Renal cortical epithelial cell (primary cell): ENCODE measurements around the gene TRIP12. TPM values are rescaled to one million over a fixed set of nuclear protein-coding genes. Genes with fewer than 3 reads are reported as not detected.
"Not testable (repeated sequence)": the region's sequence is repeated elsewhere in the genome, so short reads cannot be mapped to it uniquely, and the experiment has no call there.

Experiments used
- DNase-seq: peaks from one replicate; pipeline ENCODE4 v3.0.0-alpha.2; 2011; ENCODE audit warnings: low read depth
- total RNA-seq: library from RNA; depleted of rRNA; stranded (reverse); fragments of >200 nt; gene quantifications from 2 replicates; pipeline ENCODE4 v1.2.3, GENCODE V29; 2014

TRIP12 gene
- total RNA-seq, 1 donor from 2014 or later: 346 TPM

GRCh38 chr2:229874647-229875046, 47.2 kb downstream of the TRIP12 start:
- DNase-seq: no peak

- peak; percentile 54 for DNase-seq
Observed at GRCh38 chr2:229873123-229873581, 48.7 kb downstream of the TRIP12 start.

GRCh38 chr2:229870903-229871656, 50.7 kb downstream of the TRIP12 start:
- peak; percentile 38 for DNase-seq

- no peak for DNase-seq
Observed at GRCh38 chr2:229869226-229869625, 52.6 kb downstream of the TRIP12 start.

- no peak for DNase-seq
Observed at GRCh38 chr2:229868794-229869193, 53.0 kb downstream of the TRIP12 start.

GRCh38 chr2:229865033-229865432, 56.8 kb downstream of the TRIP12 start:
- DNase-seq: no peak

- DNase-seq: no peak
Observed at GRCh38 chr2:229861431-229861830, 60.4 kb downstream of the TRIP12 start.

GRCh38 chr2:229860334-229860733, 61.5 kb downstream of the TRIP12 start:
- no peak for DNase-seq

- no peak for DNase-seq
Observed at GRCh38 chr2:229858351-229858750, 63.5 kb downstream of the TRIP12 start.

- no peak for DNase-seq
Observed at GRCh38 chr2:229857634-229858033, 64.2 kb downstream of the TRIP12 start.

- no peak for DNase-seq
Observed at GRCh38 chr2:229856413-229856812, 65.4 kb downstream of the TRIP12 start.

GRCh38 chr2:229855116-229855515, 66.7 kb downstream of the TRIP12 start:
- peak; percentile 23 for DNase-seq

- DNase-seq: peak; percentile 31
Observed at GRCh38 chr2:229852565-229852964, 69.2 kb downstream of the TRIP12 start.

- no peak for DNase-seq
Observed at GRCh38 chr2:229851870-229852269, 69.9 kb downstream of the TRIP12 start.

- DNase-seq: not testable (repeated sequence)
Observed at GRCh38 chr2:229850355-229851275, 71.2 kb downstream of the TRIP12 start.

GRCh38 chr2:229849073-229849472, 72.7 kb downstream of the TRIP12 start:
- no peak for DNase-seq

GRCh38 chr2:229843613-229844012, 78.2 kb downstream of the TRIP12 start:
- no peak for DNase-seq

- DNase-seq: no peak
Observed at GRCh38 chr2:229838729-229839128, 83.1 kb downstream of the TRIP12 start.

GRCh38 chr2:229836847-229837246, 85.0 kb downstream of the TRIP12 start:
- no peak for DNase-seq

GRCh38 chr2:229835596-229836283, 86.1 kb downstream of the TRIP12 start:
- peak; percentile 81 for DNase-seq

GRCh38 chr2:229834368-229834767, 87.4 kb downstream of the TRIP12 start:
- DNase-seq: not testable (repeated sequence)

- peak; percentile 40 for DNase-seq
Observed at GRCh38 chr2:229832510-229832898, 89.3 kb downstream of the TRIP12 start.
